ENCODE results near the gene PINLYP. TPM values are rescaled to one million over a fixed set of nuclear protein-coding genes. Genes with fewer than 3 reads are reported as not detected.
A peak's percentile ranks its signal among the peaks of the same experiment; 100 is the strongest.

Gene PINLYP
- total and polyA plus RNA-seq, 2 of the 13 experiments (the other 11 are each of a cell fraction or from before 2014, with no cell fraction given) = 0.21 to 0.24 TPM

DNA sequence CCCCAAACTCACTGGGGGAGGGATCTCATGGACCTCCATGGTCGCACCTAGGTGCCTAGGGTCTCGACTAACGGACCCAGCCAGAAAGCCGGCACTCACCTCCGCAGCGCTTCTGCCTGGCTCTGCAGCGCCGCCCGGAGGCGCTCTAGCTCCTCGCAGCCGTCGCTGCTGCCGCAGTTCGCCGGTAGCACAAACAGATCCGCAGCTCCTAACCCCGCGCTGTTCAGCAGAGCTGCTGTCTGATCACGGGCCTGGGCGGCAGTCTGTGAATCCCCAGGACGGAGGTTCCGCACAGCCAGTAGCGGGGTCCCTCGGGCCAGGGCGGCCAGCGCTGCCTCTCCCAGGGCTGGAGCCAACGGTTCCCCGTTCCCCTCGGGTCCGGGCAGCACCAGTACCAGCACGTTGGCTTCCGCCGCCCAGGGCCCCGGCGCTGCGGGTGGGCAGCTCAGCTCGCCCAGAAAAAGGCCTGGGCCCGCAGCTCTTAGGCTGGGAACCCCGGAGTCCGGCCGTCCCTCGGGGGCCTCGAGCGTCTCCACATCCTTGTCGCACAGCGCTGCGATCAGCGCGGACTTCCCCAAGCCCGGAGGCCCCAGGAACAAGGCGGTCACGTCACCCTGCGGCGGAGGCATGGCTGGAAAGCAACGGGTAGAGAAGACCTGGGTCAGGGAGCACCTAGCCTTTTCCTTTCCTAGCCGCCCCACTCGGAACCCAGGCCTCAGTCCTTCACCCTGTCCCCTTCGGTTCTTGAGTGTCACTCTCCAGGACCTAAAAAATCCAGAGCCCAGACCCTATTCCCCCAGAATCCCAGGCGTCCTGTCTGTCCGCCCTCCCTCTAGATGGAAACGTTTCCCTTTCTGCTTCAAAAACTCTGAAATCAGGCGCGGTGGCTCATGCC lies 19.4 kb downstream of the PINLYP start (continued):
- TF ChIP-seq, protein P1, sequence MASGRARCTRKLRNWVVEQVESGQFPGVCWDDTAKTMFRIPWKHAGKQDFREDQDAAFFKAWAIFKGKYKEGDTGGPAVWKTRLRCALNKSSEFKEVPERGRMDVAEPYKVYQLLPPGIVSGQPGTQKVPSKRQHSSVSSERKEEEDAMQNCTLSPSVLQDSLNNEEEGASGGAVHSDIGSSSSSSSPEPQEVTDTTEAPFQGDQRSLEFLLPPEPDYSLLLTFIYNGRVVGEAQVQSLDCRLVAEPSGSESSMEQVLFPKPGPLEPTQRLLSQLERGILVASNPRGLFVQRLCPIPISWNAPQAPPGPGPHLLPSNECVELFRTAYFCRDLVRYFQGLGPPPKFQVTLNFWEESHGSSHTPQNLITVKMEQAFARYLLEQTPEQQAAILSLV (CRISPR knock-in tag; IDR thresholded peaks at IDR 0.05; ENCODE audit: borderline replicate concordance) = no peak
- TF ChIP-seq PHF21A (CRISPR knock-in tag; IDR thresholded peaks at IDR 0.05) (0 out of 2 replicates have a peak, but pooled peaks have one; percentile 13), NPAS2 (CRISPR knock-in tag; IDR thresholded peaks at IDR 0.05; ENCODE audit: borderline replicate concordance) (no peak), ZNF121 (CRISPR knock-in tag; IDR thresholded peaks at IDR 0.05) (peak; percentile 91), ZNF30 (CRISPR knock-in tag; IDR thresholded peaks at IDR 0.05) (no peak), MTERF4 (CRISPR knock-in tag; IDR thresholded peaks at IDR 0.05) (peak; percentile 57; the same call in 1 of the 2 replicates), GABPB1 (CRISPR knock-in tag; IDR thresholded peaks at IDR 0.05) (peak; percentile 60; the same call in 1 of the 2 replicates), ZNF652 (CRISPR knock-in tag; IDR thresholded peaks at IDR 0.05; ENCODE audit: borderline replicate concordance, low read depth) (no peak), ZNF3 (CRISPR knock-in tag; IDR thresholded peaks at IDR 0.05) (no peak), TAF1 (CRISPR knock-in tag; IDR thresholded peaks at IDR 0.05) (peak; percentile 54), RORA (CRISPR knock-in tag; IDR thresholded peaks at IDR 0.05) (no peak), ZNF451 (CRISPR knock-in tag; IDR thresholded peaks at IDR 0.05) (no peak; the same call in 1 of the 2 replicates), NR0B2 (CRISPR knock-in tag; IDR thresholded peaks at IDR 0.05) (peak; percentile 43; the same call in 1 of the 2 replicates)
- TF ChIP-seq, protein P2, sequence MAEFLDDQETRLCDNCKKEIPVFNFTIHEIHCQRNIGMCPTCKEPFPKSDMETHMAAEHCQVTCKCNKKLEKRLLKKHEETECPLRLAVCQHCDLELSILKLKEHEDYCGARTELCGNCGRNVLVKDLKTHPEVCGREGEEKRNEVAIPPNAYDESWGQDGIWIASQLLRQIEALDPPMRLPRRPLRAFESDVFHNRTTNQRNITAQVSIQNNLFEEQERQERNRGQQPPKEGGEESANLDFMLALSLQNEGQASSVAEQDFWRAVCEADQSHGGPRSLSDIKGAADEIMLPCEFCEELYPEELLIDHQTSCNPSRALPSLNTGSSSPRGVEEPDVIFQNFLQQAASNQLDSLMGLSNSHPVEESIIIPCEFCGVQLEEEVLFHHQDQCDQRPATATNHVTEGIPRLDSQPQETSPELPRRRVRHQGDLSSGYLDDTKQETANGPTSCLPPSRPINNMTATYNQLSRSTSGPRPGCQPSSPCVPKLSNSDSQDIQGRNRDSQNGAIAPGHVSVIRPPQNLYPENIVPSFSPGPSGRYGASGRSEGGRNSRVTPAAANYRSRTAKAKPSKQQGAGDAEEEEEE (CRISPR knock-in tag; IDR thresholded peaks at IDR 0.05; ENCODE audit: borderline replicate concordance) = no peak
- TF ChIP-seq, protein P3, sequence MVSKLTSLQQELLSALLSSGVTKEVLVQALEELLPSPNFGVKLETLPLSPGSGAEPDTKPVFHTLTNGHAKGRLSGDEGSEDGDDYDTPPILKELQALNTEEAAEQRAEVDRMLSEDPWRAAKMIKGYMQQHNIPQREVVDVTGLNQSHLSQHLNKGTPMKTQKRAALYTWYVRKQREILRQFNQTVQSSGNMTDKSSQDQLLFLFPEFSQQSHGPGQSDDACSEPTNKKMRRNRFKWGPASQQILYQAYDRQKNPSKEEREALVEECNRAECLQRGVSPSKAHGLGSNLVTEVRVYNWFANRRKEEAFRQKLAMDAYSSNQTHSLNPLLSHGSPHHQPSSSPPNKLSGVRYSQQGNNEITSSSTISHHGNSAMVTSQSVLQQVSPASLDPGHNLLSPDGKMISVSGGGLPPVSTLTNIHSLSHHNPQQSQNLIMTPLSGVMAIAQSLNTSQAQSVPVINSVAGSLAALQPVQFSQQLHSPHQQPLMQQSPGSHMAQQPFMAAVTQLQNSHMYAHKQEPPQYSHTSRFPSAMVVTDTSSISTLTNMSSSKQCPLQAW (CRISPR knock-in tag; IDR thresholded peaks at IDR 0.05) = peak; percentile 48; the same call in 1 of the 2 replicates
- TF ChIP-seq, protein P4, sequence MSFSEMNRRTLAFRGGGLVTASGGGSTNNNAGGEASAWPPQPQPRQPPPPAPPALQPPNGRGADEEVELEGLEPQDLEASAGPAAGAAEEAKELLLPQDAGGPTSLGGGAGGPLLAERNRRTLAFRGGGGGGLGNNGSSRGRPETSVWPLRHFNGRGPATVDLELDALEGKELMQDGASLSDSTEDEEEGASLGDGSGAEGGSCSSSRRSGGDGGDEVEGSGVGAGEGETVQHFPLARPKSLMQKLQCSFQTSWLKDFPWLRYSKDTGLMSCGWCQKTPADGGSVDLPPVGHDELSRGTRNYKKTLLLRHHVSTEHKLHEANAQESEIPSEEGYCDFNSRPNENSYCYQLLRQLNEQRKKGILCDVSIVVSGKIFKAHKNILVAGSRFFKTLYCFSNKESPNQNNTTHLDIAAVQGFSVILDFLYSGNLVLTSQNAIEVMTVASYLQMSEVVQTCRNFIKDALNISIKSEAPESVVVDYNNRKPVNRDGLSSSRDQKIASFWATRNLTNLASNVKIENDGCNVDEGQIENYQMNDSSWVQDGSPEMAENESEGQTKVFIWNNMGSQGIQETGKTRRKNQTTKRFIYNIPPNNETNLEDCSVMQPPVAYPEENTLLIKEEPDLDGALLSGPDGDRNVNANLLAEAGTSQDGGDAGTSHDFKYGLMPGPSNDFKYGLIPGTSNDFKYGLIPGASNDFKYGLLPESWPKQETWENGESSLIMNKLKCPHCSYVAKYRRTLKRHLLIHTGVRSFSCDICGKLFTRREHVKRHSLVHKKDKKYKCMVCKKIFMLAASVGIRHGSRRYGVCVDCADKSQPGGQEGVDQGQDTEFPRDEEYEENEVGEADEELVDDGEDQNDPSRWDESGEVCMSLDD (CRISPR knock-in tag; IDR thresholded peaks at IDR 0.05; ENCODE audit: borderline replicate concordance) = no peak

Measured in HepG2 (cell line).